ENCODE data around the gene SGTA. TPM values are rescaled to one million over a fixed set of nuclear protein-coding genes. Genes with fewer than 3 reads are reported as not detected.

SGTA gene
- total RNA-seq, 4 donors from 2014 or later, result 37.9 to 49.5 (median 44.1) TPM

GRCh38 chr19:2756477-2756876, 26.6 kb downstream of the SGTA start:
- WGBS, 2 donors, result 83 to 85% methylated on average over 8 of the region's 8 CpGs
- DNase-seq (ENCODE audit: low spot score in 2 of 2), result no peak
- intact Hi-C loops (cut with DNase I; ENCODE audit: low total_unique reads), result no loop called here
- TF ChIP-seq, protein P1, sequence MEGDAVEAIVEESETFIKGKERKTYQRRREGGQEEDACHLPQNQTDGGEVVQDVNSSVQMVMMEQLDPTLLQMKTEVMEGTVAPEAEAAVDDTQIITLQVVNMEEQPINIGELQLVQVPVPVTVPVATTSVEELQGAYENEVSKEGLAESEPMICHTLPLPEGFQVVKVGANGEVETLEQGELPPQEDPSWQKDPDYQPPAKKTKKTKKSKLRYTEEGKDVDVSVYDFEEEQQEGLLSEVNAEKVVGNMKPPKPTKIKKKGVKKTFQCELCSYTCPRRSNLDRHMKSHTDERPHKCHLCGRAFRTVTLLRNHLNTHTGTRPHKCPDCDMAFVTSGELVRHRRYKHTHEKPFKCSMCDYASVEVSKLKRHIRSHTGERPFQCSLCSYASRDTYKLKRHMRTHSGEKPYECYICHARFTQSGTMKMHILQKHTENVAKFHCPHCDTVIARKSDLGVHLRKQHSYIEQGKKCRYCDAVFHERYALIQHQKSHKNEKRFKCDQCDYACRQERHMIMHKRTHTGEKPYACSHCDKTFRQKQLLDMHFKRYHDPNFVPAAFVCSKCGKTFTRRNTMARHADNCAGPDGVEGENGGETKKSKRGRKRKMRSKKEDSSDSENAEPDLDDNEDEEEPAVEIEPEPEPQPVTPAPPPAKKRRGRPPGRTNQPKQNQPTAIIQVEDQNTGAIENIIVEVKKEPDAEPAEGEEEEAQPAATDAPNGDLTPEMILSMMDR (IDR thresholded peaks at IDR 0.05), result no peak
- no peak for TF ChIP-seq POLR2A (IDR thresholded peaks at IDR 0.05)
- H3K4me3 ChIP-seq (ENCODE audit: low read depth, poor library complexity, severe bottlenecking), result no peak overlapping the region

DNA sequence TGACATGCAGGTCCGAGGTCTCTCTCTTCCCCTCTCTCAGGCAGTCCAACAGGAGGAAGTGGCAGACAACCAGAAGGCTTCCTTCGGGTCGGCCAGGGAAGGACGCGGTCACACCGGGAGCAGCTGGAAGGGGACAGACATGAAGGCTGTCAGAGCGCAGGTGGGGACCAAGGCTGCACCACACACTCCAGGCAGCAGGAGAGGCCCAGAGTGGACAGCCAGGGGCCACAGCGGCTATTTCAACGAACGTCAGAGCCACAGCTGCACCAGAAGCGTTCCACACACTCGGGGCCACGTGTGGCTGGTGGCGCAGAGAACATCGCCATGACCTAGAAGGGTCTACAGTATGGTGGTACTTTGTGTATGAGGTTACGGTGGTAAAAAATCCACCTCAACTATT, 27.3 kb downstream of the SGTA start:
- 89 to 90% methylated on average over 16 of the region's 16 CpGs for WGBS, 2 donors
- intact Hi-C loops (cut with DNase I; ENCODE audit: low total_unique reads), result no loop called here
- no peak for DNase-seq (ENCODE audit: low spot score in 2 of 2)
- TF ChIP-seq, protein P1 (IDR thresholded peaks at IDR 0.05), result no peak
- no peak for TF ChIP-seq POLR2A (IDR thresholded peaks at IDR 0.05)
- H3K4me3 ChIP-seq (ENCODE audit: low read depth, poor library complexity, severe bottlenecking), result no peak overlapping the region

DNA sequence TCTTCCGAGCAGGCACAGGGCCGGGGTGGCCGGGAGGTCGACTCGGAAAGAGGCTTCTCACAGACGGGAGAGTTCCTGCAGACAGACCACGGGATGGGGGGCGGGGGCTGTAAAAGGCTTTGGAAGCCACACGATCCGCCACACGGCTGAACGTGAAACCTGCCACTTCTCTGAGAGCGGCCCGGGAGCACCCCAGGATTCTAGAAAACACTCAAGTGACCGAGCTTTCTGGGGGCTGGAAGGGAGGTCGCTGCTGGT, 27.7 kb downstream of the SGTA start:
- H3K4me3 ChIP-seq (ENCODE audit: low read depth, poor library complexity, severe bottlenecking), result no peak overlapping the region
- TF ChIP-seq, protein P1 (IDR thresholded peaks at IDR 0.05), result no peak
- no peak for TF ChIP-seq POLR2A (IDR thresholded peaks at IDR 0.05)
- 88 to 92% methylated on average over 16 of the region's 16 CpGs for WGBS, 2 donors
- no peak for DNase-seq (ENCODE audit: low spot score in 2 of 2)
- intact Hi-C loops (cut with DNase I; ENCODE audit: low total_unique reads), result no loop called here

DNA sequence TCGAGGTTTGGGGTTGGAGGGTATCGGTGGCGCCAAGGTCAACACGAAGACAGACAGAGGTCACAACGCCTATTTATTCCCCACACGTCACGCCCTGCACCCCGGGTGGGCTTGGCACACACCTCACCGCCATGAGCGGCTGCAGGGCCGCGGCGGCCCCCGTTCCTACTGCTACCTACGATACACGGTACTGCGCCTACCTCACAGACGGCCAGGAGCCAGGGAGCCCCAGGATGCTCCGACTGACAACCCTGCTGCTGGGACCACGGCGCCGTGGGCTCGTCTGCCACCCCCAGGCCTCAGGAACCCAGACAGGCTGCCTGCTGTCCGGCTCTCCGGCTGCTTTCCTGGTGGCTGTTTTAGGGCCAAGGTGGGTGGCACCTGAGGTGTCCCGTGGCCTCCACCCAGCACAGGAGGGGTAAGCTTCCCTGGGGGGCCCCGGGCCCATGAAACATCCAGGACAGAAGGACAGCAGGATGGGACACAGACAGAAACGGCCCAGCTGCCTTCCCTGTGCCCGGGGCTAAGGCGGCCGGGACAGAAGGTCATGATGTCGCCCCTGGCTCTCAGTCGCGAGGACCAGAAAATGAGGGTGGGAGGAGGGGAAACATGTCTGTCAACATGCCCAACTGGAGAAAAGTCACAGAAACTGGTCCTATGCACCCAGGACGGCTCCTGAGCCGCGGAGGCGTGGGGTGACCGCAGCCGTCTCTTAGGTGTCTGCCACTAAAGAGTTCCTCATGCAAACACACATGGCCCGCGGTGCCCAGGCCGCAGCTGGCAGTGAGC, 28.2 kb downstream of the SGTA start:
- no peak for TF ChIP-seq POLR2A (IDR thresholded peaks at IDR 0.05)
- TF ChIP-seq, protein P1 (IDR thresholded peaks at IDR 0.05), result no peak
- no peak overlapping the region for H3K4me3 ChIP-seq (ENCODE audit: low read depth, poor library complexity, severe bottlenecking)
- intact Hi-C loops (cut with DNase I; ENCODE audit: low total_unique reads), result loop anchor here (5.0 kb wide), 1 partner anchor 103 kb away; no protein-coding TSS in a partner anchor
- WGBS, 2 donors, result 86 to 90% methylated on average over 29 to 43 of the region's 43 CpGs
- no peak for DNase-seq (ENCODE audit: low spot score in 2 of 2)

DNA sequence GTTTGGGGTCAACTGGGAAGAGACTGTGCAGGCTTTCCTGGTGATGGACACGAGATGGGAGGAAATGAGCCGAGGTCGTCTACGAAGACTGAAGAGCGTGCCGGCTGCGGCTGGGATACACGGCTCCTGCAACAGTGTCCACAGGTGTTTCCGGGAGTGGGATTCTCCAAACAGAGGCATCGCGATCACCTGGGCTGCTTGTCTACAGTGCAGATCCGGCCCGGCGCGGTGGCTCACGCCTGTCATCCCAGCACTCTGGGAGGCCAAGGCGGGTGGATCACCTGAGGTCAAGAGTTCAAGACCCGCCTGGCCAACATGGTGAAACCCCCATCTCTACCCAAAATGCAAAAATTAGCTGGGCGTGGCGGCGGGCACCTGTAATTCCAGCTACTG, 31.6 kb downstream of the SGTA start:
- no peak for TF ChIP-seq POLR2A (IDR thresholded peaks at IDR 0.05)
- TF ChIP-seq, protein P1 (IDR thresholded peaks at IDR 0.05), result no peak
- no peak for DNase-seq (ENCODE audit: low spot score in 2 of 2)
- H3K4me3 ChIP-seq (ENCODE audit: low read depth, poor library complexity, severe bottlenecking), result no peak overlapping the region
- WGBS, 2 donors, result 90% methylated on average over 21 of the region's 21 CpGs
- intact Hi-C loops (cut with DNase I; ENCODE audit: low total_unique reads), result loop anchor here (5.0 kb wide), 1 partner anchor 99 kb away; no protein-coding TSS in a partner anchor
